ENCODE measurements around the gene STK35.
A peak's percentile ranks its signal among the peaks of the same experiment; 100 is the strongest.

STK35 gene

DNA sequence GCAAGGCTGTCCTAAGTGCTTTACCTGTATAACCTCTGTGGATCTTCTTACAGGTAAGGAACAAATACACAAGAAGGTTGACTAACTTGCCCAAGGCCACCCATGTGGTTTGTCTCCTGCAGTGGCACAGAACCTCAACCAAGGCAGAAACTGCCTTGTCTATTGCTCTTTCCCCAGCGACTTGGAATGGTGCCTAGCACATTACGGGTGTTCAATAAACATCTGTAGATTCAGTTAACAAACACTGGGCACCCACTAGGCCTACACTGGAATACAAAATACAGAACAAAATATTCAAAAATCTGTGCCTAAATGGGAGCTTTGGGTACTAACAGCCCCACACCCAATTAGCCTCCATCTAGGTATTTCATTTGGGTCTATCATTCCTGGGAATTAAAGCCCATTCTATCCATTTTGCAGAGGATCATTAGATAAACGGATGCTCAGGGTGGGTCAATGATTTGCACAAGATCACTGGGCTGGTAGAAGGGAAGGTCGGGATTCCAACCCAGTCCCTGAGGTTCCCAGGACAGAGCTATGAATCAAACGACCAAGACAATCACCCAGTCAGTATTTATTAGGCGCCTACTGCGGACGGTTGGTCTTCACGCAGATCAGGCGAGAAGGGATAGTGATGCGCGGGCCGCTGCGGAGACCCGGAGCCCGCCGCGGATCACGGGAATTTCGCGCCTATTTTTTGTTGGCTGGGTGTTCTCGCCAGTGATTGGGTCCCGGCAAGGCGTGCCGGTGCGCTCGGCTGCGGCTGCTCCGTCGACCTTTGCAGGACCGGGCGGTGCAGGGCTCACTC lies at the start of gene STK35:
TSS of gene STK35 (plus strand) at position 771 of the 808 bp plus-strand sequence. CDS start 55 bp downstream, outside the sequence.
- no peak for DNase-seq

DNA sequence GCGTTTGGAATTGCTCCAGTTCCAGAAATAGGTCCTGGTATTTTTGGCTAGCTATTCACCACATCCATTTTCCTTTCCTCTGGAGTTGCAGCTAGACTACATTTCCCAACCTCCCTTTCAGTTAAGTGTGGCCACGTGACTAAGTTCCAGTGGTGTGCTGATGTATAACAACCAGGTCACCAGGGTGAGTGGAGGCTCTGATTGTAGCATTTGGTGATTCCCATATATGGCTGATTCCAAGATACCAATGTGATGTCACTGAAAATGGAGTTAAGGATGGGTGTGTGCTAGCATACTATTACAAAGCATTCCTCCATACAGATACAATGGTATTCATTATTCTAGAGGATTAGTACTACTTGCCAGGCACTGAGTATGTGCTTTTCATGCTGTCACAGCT lies 49.7 kb upstream of the STK35 start:
- no peak for DNase-seq

DNA sequence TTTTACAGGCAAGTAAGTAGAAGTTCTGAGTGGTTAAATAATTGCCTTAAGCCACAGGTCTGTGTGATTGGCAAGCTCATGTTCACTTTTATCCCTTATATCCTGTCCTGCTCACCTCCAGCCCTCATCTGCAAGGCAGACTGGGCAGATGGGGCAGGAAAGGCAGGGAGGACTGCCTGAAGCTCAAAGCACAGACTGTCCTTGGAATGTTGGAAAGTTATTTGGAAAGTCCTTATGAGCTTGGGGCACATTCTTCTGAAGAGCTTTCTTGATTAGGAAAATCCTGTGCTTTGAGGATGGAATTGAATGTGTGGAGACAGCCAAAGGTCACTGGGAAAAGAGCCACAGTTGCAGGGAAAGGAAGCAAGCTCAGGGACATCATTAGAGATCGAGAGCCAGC lies 48.9 kb upstream of the STK35 start:
- no peak for DNase-seq

DNA sequence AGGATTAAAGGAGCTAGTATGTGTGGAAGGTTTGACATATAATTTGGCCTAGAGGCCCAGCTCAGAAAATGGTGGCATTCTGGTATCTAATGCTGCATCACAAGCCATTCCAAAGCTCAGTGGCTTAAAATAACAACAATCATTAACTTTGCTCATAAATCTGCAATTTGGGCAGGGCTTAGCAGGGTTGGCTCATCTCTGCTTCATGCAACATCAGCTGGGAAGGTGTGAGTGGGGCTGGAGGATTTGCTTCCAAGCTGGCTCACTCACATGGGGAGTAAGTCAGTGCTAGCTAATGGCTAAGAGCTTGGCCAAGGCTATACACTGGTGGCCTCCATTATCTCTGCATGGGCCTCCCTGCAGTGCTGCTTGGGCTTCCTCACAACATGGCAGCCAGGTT lies 48.0 kb upstream of the STK35 start:
- DNase-seq, result no peak

- DNase-seq, result no peak
Observed at GRCh38 chr20:2054911-2055310, 46.7 kb upstream of the STK35 start.

DNA sequence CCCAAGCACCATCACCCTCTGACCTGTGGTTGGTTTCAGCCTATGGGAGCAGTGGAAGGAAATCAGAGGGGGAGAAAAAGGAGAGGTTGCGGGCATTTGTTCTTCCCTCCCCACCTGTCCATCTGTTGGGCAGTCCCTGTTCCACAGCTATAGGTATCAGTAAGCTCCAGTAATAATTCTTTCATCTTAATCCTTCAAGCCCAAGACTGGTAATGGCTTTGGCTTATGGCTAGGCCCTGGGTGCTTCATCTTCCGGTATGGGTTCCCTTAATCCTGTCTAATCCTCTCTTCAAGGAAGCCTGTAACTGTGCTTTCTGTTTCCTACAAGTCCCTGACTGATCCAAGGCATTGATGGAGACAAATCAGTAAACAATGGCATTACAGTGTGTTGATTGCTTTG lies 42.2 kb upstream of the STK35 start:
- no peak for DNase-seq

- DNase-seq, result no peak
Observed at GRCh38 chr20:2065099-2065498, 36.5 kb upstream of the STK35 start.

DNA sequence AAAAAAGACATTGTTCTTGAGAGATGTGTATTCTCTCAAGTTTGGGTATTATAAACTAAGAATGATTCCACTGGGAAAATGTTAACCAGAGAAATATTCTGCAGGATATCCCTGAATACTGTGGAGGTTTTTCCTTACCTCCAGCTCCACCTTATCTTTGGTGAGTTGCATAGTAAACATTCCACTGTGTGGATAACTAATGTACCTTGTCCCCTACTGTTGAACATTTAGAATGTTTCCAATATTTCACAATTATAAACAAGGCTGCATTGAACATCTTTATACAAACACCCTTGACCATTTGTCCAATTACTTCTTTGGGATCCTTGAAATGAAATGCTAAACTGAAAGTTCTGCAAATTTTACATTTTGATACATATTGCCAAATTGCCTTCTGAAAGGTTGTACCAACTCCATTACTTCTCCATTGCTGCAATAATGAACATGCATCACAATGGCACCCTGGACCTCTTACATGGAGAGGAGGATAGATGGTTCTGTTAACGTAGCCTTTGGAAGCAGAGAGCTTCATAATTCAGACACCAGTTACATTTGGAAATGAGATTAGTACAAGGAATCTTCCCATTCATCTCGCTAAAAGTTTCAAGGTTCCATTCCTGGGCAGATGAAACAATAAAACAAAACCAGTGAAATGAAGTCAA lies 35.0 kb upstream of the STK35 start:
- DNase-seq, result no peak

DNA sequence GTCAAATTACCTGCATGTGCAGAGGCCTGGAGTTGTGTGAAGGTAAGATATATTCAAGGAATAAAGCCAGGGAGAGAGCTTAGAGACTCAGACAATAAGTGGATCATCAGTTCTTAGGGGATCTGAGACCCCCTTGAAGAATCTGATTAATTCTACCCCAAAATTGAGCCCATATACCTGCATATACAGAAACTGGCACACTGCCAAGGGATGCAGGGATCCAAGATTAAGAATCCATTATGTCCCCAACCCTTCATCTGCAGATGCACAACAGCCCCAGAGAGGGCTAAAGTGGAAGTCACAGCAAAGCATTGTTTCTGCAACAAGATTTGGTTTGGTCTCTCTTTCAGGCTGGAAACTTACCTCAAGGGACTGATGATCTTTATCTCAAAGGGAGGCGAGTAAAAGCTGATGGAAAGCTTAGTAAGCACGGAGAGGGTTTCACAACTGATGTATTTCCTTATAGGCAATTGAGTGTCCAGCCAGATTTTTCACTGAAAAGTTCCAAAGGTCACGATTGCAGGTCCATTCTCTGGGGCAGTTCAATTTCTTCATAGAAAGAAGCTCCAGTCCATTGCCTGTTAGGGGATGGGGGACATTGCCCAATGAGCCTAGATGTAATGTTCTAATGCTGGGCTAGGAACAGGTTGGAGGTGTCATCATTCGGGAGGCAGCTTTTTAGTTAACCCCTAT lies 20.9 kb upstream of the STK35 start:
- no peak for DNase-seq

DNA sequence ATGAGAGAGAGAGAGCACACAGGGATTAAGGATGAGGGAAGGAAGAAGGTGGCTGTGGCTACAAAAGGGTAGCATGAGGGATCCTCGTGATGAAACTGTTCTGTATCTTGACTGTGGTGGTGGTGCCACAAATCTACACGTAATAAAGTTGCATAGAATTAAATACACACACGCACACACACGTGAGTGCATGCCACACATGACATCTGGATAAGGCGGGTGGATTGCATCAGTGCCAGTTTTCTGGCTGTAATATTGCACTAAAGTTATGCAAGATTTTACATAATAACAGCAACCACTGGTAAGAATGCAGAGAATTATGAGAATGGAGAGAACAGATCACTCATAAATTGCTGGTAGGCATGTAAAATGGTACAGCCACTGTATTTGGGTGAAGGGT lies 16.9 kb upstream of the STK35 start:
- DNase-seq, result no peak

GRCh38 chr20:2086177-2086979 lies 15.2 kb upstream of the STK35 start:
- DNase-seq, result no peak

DNA sequence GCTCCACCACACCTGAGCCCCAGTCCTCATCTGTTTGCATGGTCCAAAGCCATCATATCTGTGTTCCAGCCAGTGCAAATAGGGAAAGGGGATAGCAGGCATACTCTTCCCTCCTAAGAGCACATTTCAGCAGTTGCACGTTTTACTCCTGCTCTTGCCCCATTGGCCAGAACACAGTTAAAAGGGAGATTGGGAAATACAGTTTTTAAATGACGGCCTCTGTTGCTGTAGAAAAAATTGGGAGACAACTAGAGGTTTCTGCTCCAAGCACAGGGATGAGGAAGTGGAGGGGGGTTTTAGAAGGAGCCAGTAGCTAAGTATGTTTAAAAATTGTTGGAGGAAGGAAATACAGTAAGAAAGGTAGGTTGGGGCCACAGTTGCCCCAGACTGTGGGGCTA lies 14.6 kb upstream of the STK35 start:
- DNase-seq, result no peak

GRCh38 chr20:2088891-2089290 lies 12.7 kb upstream of the STK35 start:
- DNase-seq, result no peak

DNA sequence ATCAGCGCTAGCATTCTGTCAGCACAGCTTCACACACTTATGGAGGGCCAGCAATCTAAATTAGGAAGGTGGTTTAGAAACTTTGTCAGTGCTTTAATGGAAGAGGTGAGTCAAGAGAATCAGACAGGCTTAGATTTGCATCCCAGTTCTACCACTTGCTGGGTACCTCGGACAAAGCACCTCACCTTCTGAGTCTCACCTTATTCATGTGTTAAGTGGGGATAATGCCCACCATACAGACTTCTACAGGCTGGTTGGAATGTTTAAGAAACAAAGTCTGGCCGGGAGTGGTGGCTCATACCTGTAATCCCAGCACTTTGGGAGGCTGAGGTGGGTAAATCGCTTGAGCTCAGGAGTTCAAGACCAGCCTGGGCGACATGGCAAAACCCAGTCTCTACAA lies 12.2 kb upstream of the STK35 start:
- DNase-seq, result no peak

GRCh38 chr20:2093159-2093781 lies 8.4 kb upstream of the STK35 start:
- DNase-seq, result no peak

GRCh38 chr20:2093883-2094282 lies 7.7 kb upstream of the STK35 start:
- DNase-seq, result no peak

GRCh38 chr20:2101865-2102584 lies 398 bp downstream of the STK35 start:
- peak; percentile 63 for DNase-seq

DNA sequence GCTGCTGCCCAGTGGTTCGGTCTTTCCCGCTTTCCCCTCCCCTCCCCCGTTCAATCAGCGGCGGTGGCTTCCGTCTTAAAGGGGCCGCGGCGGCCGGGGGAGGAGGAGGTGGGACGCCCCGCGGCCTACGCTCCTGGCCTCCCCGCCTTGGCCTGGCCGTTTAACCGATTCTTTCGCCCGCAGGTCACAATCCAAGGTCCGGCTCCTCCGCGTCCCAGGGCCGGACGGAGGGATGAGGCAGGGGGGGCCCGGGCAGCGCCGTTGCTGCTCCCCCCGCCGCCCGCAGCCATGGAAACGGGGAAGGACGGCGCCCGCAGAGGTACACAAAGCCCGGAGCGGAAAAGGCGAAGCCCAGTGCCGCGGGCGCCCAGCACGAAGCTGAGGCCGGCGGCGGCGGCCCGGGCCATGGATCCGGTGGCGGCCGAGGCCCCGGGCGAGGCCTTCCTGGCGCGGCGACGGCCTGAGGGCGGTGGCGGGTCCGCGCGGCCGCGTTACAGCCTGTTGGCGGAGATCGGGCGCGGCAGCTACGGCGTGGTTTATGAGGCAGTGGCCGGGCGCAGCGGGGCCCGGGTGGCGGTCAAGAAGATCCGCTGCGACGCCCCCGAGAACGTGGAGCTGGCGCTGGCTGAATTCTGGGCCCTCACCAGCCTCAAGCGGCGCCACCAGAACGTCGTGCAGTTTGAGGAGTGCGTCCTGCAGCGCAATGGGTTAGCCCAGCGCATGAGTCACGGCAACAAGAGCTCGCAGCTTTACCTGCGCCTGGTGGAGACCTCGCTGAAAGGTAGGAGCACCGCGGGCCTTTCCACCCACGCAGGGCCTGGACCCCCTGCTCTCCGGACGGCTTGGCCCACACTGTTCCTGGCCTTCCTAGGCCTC lies 1.2 kb downstream of the STK35 start:
- peak; percentile 63 for DNase-seq

- no peak for DNase-seq
Observed at GRCh38 chr20:2103461-2104153, 2.0 kb downstream of the STK35 start.

DNA sequence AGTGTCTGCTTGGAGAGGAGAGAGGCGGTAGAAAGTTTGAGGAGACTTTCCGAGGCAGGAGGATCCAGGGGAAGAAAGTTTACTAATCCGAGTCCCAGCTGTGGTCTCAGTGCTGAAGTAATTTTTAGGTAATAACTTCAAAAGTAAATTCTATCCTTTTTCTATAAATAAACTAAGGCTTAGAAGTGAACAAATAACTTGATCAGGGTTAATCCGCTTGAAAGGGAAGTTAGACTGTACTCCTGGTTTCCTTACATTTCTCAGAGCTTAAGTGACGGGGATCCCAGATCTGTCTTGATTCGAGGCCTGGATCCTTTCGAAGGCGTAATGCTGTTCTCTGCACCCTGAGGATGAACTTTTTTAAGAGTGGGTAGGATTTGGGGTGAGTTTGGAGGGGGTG lies 2.6 kb downstream of the STK35 start:
- DNase-seq, result no peak

Measured in NCI-H2107 (cell line).